Ureter (tissue), 1 donor: Measurements from ENCODE around the gene POLA1. TPM values are rescaled to one million over a fixed set of nuclear protein-coding genes. Genes with fewer than 3 reads are reported as not detected.

Experiments
- DNase-seq: peaks from one replicate; pipeline ENCODE4 v3.0.0-alpha.2; 2020; ENCODE audit warnings: low spot score
- total RNA-seq: library from RNA; stranded (reverse); gene quantifications from one replicate; pipeline ENCODE4 v1.2.4, GENCODE V29; 2023
- donor health status: DM: yes; HTN: yes; CAD: no.

Gene POLA1
- total RNA-seq, 1 donor from 2014 or later, result 14.6 TPM

GRCh38 chrX:24684048-24684447 is 9.7 kb upstream of the POLA1 start:
- DNase-seq, result no peak

DNA sequence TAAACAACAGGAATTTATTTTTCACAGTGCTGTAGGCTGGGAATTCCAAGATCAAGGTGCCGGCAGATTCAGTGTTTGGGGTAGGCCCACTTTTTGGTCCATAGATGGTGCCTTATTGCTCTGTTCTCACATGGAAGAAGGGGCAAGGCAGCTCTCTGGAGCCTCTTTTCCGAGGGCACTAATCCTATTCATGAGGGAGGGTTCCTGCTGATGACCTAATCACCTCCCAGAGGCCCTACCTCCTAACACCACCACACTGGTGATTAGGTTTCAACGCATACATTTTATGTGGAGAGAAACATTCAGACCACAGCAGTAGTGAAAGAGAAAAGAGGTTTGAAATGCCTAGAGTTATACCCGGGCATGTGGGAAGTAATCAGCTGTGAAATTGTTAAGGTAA is 1.4 kb upstream of the POLA1 start:
- no peak for DNase-seq

DNA sequence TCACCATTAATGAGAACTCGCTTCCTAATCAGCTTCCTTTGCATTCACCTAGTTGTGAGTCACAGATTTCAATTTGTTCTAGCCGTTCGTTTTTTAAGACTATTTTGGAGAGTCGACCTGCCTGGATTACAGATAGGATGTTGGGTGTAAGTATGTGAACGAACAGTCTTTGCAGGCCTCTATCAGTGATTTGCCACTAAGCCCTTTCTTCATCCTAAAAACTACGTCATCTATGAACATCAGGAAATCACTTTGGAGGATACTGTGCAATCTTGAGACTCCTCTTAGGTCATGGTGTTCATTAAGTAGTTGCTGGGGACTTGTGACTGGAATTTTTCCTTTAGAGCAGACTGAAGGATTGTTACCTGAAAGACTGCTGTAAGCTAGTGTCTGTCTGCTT is 1.1 kb downstream of the POLA1 start:
- DNase-seq, result no peak

DNA sequence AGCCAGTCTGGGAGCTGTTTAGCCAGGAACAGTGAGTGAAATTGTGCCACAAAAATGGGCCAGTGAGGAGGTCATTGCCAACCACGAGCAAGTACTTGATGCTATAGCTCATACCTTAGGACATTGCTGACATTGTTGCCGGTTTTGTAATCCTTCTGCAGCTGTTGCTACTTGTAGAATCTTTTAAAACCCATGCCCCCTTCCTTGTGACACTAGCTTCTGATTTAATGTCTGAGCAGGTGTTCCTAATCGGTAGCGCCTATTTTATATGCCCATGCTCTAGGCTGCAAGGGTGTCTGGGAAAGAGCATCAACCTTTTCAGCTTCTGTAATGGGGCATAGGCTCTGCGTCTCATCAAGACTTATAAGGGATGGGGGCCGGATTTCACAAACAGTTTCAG is 2.6 kb downstream of the POLA1 start:
- no peak for DNase-seq

DNA sequence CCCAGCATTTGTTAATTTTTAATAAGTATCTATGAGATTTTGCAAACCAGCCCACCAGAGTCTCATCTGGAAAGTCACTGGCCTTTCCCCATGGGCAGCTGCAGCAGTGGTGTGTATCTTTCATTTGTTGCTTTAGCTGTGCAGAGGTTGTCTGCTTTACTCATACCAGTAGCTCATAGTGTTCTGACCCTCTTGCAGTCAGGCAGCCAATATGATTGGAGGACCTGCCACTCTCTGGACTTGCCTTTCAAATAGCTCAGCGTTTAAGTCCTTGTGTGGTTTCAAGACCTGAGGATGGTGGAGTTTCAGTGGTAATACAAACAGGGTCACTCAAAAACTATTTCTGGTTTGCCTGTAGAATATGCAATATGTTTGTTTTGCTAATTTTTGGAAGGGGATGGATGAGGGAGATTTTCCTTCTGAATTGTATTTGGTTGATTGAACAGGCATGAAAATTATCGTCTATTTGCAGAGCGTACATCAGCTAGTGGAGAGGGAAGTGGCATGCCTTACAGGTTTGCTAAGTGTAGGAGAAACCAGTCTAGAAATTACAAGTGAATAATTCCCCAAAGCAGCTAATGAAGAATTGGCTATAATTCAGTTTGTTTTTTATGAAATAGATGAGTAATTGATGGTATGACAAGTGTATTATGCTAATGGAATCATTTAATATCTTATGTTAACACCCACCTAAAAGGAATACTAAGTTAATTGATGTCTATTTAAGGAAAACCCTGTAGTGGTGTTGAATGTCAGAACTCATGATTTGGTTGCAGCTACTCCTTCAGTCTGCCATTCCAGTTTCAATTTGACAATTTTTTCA is 8.9 kb downstream of the POLA1 start:
- no peak for DNase-seq

DNA sequence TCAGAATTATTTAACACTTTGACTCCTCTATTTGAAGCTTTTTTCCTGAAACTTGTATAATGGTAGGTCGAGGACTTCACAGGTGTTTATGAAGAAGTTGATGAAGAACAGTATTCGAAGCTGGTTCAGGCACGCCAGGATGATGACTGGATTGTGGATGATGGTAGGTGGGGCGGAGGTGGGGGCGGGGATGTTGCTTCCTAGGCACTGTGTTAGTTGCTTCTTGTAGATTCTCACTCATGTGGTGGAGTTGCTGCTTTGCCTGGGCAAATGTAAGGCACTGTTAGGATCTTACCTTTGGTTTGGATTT is 9.4 kb downstream of the POLA1 start:
- no peak for DNase-seq

DNA sequence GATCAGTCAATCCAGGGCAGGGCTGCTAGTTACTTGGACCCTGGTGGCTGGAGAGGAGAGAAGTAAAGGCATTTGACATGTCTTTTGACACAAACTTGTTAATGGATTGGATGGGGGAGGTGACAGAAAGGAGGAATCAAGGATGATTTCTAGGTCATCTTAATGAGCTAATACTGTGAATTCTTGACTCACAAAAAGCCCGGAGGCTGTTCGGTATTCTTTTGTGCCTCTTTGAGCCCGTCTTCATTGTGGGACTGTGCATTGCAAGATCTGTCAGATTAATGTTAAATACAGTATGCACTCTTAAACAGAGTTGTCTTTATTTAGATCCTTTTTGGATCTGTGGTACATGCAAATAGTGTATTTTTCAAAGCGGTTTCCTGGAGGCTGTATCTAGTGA is 25.1 kb downstream of the POLA1 start:
- no peak for DNase-seq

GRCh38 chrX:24720036-24720435 is 26.3 kb downstream of the POLA1 start:
- no peak for DNase-seq

DNA sequence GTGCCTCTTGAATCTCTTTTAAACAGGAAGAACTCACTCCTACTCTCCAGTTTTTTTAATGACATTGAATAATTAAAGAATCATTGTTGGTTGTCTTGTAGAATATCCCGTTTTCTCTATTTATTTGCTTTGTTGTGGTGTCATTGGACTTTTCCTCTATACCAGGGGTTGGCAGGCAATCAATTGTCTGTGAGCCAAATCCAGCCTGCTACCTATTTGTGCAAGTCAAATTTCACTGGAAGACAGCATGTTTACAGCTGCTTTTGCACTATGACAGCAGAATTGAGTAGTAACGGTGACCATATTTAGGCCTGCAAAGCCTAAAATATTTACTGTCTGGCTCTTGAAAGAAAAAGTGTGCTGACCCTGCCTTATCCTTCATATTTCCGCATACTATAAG is 34.8 kb downstream of the POLA1 start:
- no peak for DNase-seq

GRCh38 chrX:24732766-24733500 is 39.2 kb downstream of the POLA1 start:
- no peak for DNase-seq

- no peak for DNase-seq
Observed at GRCh38 chrX:24741330-24741729, 47.6 kb downstream of the POLA1 start.

DNA sequence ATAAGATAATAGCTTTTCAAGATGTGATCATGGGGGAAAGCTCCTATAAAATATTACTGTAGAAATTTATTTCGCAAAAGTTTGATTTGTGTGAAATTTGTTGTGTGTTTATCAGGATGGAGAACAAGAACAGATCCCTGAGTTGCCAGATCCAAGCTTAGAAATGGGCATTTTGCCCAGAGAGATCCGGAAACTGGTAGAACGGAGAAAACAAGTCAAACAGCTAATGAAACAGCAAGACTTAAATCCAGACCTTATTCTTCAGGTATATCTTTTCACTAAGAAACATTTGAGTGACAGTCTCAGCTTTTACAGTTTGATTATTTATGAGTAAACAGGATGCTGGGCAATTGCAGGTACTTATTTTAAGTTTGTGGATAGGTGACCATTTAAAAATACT is 54.5 kb downstream of the POLA1 start:
- no peak for DNase-seq

GRCh38 chrX:24759786-24760185 is 66.1 kb downstream of the POLA1 start:
- DNase-seq, result no peak

DNA sequence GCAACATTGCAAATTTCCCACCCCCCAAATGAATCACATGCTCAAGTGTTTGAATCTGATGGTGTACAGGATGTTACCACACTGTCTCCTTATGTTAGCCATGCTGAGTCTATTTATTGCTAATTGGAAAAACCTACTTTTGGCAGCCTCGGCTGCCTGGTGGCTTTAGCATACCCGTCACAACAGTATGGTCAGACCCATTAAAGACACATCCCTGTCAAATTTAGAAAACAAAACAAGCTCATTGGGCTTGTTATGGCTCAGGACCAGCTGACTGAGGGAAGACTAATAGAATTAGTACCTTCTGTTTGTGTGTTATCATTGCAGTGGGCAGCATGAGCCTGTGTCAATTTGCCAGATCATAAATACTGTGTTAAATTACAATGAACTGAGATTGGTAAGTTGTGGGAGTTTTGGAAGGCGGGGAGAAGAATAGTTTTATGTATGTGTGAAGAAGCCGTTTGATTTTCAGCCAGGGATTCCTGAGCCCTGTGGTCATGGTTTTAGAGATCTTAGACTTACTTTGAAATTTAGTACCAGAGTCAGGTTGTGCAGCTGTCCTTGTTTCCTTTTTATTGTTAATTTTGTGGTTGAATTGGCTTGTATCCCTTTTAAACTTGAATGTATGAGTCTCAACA is 66.8 kb downstream of the POLA1 start:
- no peak for DNase-seq

- DNase-seq, result no peak
Observed at GRCh38 chrX:24761306-24761705, 67.6 kb downstream of the POLA1 start.

DNA sequence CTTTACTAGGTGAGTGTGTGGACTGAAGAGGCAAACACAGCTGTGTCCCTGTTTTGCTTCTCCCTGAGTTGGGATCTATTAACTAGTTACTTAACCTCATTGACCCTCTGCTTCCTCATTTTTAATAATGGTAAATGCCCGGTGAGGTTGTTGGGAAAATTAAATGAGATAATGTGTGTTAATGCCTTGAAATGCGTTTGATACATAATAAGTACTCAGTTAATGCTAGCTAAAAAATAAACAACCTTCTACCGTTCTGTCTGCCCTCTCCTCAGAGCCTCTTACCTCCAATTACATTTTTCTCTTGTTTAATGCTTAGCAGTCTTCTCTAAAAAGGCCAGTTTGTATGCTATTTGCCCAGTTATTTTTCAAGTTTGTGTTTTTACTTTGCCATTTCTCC is 70.3 kb downstream of the POLA1 start:
- DNase-seq, result no peak

DNA sequence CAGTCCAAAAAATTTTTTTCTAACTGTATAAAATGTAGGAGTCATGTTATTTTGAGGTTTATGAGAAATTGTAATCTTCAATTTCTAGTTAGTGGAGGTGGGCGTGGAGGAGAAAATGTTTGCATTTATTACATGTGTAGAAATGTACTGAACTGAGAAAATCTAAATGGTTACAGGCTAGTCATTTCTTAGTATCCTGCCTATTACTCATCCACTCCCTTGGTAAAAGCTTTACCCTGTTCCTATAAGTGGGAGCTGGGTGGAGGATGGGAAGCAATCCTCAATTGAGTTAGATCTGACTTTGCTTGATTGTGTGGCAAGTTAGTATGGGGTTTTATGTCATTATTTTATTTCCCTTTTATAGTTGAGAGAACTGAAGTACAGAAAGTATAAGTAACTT is 73.8 kb downstream of the POLA1 start:
- no peak for DNase-seq

- DNase-seq, result no peak
Observed at GRCh38 chrX:24768556-24768955, 74.8 kb downstream of the POLA1 start.

DNA sequence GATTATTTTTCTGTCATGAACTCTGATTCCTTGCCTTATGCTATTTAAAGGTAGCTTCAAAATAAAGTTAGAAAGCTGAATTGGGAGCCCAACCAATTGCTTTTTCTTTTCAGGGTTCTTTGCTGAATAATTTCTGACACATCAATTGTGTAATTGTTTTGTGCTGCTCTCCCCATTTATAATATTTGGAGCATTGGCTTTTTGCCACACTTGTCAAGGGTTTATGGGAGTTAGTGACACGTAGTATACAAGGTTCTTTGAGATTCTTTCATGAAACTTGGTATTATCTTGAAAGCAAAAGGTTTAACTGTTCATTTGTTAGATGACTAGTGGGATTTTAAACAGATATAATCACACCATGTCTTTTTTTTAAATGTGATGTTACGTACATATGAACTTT is 80.9 kb downstream of the POLA1 start:
- DNase-seq, result no peak

DNA sequence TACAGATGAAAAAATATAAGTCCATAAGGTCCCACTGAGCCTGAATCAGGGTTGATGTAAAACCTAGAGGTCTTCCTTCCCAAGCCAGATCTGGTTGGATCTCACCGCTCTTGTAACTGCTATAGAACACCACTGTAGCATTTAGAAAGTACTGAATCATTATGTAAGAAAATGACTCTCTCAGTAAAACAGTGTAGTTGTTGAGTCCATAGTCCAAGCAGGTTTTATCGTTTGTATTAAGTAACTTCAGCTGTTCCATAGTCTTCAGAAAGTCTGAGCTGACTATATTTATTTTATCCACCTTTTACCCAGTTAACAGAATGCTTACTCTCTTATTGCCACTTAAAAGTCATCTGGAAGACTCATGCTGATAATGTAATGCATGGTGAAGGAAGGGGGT is 82.2 kb downstream of the POLA1 start:
- DNase-seq, result no peak

GRCh38 chrX:24777660-24778059 is 83.9 kb downstream of the POLA1 start:
- no peak for DNase-seq

- DNase-seq, result no peak
Observed at GRCh38 chrX:24782011-24782410, 88.3 kb downstream of the POLA1 start.

DNA sequence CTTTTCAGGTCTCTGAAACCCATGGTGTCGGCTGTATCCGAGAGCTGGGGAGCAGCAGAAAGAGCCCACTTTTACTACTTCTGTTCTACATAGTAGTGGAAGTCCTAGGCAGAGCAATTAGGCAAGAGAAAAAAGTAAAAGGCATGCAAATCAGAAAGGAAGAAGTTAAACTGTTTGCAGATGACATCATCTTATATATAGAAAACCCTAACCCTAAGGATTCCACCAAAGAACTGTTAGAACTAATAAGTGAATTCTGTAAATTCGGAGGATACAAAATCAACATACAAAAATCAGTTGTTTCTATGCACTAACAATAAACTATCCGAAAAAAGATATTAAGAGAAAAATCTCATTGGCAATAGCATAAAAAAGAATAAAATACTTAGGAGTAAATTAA is 95.3 kb downstream of the POLA1 start:
- DNase-seq, result no peak
